NCI-H82 (cell line): ENCODE data around the gene CA7.

Source experiments
- DNase-seq: peaks from one replicate; lab custom pipeline; 2025; lab: John Stamatoyannopoulos, UW

Gene CA7

GRCh38 chr16:66844342-66845079 is at the start of gene CA7:
Gene CA7 (plus strand): TSS chr16:66844414. CDS start chr16:66844488, 74 bp downstream.
- DNase-seq, result no peak

- DNase-seq, result no peak
Observed at GRCh38 chr16:66798161-66798560, 46.1 kb upstream of the CA7 start.

GRCh38 chr16:66800856-66801255 is 43.4 kb upstream of the CA7 start:
- no peak for DNase-seq

GRCh38 chr16:66801320-66802105 is 42.7 kb upstream of the CA7 start, which contains the start of gene TERB1:
Gene TERB1 (minus strand): TSS chr16:66801584. CDS start chr16:66796798, 4,786 bp downstream.
- no peak for DNase-seq

- DNase-seq, result no peak
Observed at GRCh38 chr16:66802159-66802558, 42.1 kb upstream of the CA7 start.

GRCh38 chr16:66809765-66810164 is 34.4 kb upstream of the CA7 start:
- no peak for DNase-seq

- DNase-seq, result peak; percentile 14
Observed at GRCh38 chr16:66810391-66810790, 33.8 kb upstream of the CA7 start.

GRCh38 chr16:66811043-66811442 is 33.2 kb upstream of the CA7 start:
- DNase-seq, result no peak

GRCh38 chr16:66814734-66815133 is 29.5 kb upstream of the CA7 start:
- DNase-seq, result no peak

- no peak for DNase-seq
Observed at GRCh38 chr16:66824006-66824405, 20.2 kb upstream of the CA7 start.

- DNase-seq, result peak; percentile 93
Observed at GRCh38 chr16:66830422-66831404, 13.5 kb upstream of the CA7 start, which contains the start of gene NAE1. Gene NAE1 (minus strand): TSS chr16:66830976. CDS start chr16:66830899, 77 bp downstream.

- DNase-seq, result no peak
Observed at GRCh38 chr16:66832190-66832589, 12.0 kb upstream of the CA7 start.

- no peak for DNase-seq
Observed at GRCh38 chr16:66832661-66833305, 11.4 kb upstream of the CA7 start.

GRCh38 chr16:66834746-66835145 is 9.5 kb upstream of the CA7 start:
- DNase-seq, result no peak

- DNase-seq, result no peak
Observed at GRCh38 chr16:66840883-66841282, 3.3 kb upstream of the CA7 start.

- DNase-seq, result no peak
Observed at GRCh38 chr16:66841366-66841765, 2.8 kb upstream of the CA7 start.

- DNase-seq, result no peak
Observed at GRCh38 chr16:66842765-66843164, 1.4 kb upstream of the CA7 start.

GRCh38 chr16:66843191-66843590 is 1.0 kb upstream of the CA7 start:
- peak; percentile 5 for DNase-seq

GRCh38 chr16:66844009-66844341 is 239 bp upstream of the CA7 start:
- DNase-seq, result no peak

GRCh38 chr16:66845080-66845410 is 831 bp downstream of the CA7 start:
- no peak for DNase-seq

- DNase-seq, result peak; percentile 86
Observed at GRCh38 chr16:66845791-66846221, 1.6 kb downstream of the CA7 start.

- no peak for DNase-seq
Observed at GRCh38 chr16:66846266-66846665, 2.1 kb downstream of the CA7 start.
